Measurements from ENCODE around the gene DTX2.
"Not testable (repeated sequence)": the region's sequence is repeated elsewhere in the genome, so short reads cannot be mapped to it uniquely, and the experiment has no call there.

DNA sequence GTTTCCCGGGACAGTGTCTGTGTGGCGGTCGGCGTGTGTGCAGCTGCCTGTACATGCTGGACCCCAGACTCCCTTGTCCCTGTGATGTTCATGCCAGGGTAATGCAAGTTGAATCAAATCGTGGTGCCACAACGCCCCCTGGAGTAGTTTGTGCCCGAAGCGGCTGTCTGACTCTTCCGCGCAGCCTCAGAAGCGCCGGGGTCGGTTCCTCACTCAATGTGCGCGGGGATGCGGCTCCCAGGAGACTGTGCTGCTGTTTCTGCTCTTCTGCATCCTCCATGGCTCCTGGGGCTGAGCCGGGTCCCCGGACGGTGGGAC is 38.4 kb downstream of the DTX2 start:
- not testable (repeated sequence) for TF ChIP-seq POLR2AphosphoS5, EP300, POLR2A (IDR thresholded peaks at IDR 0.05)
- TF ChIP-seq, protein P1, sequence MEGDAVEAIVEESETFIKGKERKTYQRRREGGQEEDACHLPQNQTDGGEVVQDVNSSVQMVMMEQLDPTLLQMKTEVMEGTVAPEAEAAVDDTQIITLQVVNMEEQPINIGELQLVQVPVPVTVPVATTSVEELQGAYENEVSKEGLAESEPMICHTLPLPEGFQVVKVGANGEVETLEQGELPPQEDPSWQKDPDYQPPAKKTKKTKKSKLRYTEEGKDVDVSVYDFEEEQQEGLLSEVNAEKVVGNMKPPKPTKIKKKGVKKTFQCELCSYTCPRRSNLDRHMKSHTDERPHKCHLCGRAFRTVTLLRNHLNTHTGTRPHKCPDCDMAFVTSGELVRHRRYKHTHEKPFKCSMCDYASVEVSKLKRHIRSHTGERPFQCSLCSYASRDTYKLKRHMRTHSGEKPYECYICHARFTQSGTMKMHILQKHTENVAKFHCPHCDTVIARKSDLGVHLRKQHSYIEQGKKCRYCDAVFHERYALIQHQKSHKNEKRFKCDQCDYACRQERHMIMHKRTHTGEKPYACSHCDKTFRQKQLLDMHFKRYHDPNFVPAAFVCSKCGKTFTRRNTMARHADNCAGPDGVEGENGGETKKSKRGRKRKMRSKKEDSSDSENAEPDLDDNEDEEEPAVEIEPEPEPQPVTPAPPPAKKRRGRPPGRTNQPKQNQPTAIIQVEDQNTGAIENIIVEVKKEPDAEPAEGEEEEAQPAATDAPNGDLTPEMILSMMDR (IDR thresholded peaks at IDR 0.05): not testable (repeated sequence)

Data from gastroesophageal sphincter (tissue), 3 donors.